ENCODE measurements around the gene NRTN. TPM values are rescaled to one million over a fixed set of nuclear protein-coding genes. Genes with fewer than 3 reads are reported as not detected.
A peak's percentile ranks its signal among the peaks of the same experiment; 100 is the strongest.

The NRTN gene
- total RNA-seq, 4 donors from 2014 or later = 1.1 to 3.8 (median 1.4) TPM

DNA sequence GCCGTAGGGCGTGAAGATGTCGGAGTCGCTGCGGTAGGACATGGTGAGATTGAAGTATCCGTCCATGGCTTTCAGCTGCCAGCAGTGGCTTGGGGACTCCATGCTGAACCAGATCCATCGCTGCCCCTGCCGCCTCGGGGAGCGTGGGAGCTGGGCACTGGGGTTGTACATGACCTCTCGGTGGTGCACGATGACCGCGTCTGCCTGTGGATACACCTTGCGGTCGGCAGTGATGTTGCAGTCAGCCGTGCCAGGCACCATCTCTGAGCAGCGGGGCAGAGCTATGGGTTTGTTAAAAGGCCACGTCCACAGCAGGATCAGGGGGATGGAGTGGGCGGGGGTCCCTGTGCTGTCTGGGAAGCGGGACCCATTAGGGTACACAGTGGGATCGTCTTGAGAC is 27.2 kb downstream of the NRTN start:
- Histone ChIP-seq H3K4me1 (peaks cover 11 to 31% (median 16%) of the 10 kb centered on the region in 3 donors), H3K27ac (no peak overlapping the region), H3K4me3 (no peak overlapping the region), H3K9me3 (no peaks in the 10 kb centered on the region), H3K27me3 (peaks cover 0 to 28% (median 0%) of the 10 kb centered on the region in 4 donors), H3K36me3 (peaks cover 0 to 42% (median 0%) of the 10 kb centered on the region in 3 donors)
- no peak for DNase-seq
- intact Hi-C loops (cut with DNase I) = no loop called here
- WGBS, 2 donors = 85 to 98% methylated on average over 7 to 8 of the region's 22 CpGs
- TF ChIP-seq, protein P1, sequence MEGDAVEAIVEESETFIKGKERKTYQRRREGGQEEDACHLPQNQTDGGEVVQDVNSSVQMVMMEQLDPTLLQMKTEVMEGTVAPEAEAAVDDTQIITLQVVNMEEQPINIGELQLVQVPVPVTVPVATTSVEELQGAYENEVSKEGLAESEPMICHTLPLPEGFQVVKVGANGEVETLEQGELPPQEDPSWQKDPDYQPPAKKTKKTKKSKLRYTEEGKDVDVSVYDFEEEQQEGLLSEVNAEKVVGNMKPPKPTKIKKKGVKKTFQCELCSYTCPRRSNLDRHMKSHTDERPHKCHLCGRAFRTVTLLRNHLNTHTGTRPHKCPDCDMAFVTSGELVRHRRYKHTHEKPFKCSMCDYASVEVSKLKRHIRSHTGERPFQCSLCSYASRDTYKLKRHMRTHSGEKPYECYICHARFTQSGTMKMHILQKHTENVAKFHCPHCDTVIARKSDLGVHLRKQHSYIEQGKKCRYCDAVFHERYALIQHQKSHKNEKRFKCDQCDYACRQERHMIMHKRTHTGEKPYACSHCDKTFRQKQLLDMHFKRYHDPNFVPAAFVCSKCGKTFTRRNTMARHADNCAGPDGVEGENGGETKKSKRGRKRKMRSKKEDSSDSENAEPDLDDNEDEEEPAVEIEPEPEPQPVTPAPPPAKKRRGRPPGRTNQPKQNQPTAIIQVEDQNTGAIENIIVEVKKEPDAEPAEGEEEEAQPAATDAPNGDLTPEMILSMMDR (IDR thresholded peaks at IDR 0.05) = no peak
- no peak for TF ChIP-seq POLR2A (IDR thresholded peaks at IDR 0.05)

DNA sequence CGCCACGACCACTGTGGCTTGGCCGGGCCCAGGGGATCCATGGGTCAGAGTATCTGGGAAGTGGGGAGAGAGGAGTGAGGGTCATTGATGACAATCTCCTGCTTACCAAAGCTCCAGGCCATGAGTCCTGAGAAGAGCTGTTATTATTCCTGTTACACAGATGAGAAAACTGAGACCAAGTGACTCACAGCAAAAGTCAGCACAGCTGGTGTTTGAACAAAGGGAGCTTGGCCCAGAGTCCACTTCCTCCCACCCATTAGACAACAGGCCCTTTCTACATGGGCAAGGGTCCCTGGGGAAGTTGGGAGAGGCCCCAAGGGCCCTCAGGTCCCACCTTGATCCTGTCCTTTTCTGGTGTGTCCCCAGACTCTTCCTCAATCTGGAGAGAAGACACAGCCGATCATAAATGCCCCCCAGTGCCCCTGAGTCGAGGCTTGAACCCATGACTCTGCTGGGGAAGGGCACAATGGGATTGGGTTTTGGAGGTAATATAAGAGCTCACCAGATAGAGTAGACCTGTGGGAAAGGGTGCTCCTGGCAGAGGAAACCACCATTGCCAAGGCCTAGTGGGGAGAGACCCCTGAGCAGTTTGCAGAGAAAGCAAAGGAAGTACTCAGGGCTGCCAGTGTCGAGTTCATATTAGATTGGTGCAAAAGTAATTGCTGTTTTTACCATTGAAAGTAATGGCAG is 27.8 kb downstream of the NRTN start:
- intact Hi-C loops (cut with DNase I) = no loop called here

DNA sequence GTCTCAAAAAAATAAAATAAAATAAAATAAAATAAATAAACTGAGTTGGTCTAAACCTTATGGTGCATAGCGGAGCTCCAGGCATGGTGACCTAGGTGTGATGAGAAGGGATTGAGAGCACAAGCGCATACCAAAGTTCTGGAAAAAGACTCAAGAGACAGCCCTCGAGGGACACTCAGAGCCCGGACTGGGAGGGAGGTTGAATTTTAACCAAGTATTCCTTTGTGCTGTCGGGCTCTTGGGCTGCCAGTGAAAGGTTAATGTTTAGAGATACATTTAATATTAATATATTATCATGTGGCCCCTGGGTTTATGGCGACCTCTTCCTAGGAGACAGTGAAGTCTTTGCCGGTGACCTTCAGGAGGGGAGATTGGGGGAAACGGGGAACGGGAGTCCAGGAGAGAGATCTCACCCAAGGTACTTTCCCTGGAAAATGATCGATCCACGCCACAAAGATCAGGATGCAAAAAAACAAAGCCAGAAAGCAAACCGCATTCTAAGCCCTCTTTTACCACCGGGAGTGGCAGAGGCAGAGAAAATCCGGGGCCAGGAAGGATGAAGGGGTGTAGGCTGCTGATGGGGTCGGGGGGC is 33.0 kb downstream of the NRTN start:
- peaks cover 0 to 31% (median 7%) of the 10 kb centered on the region in 3 donors for H3K4me1 ChIP-seq
- TF ChIP-seq POLR2A (IDR thresholded peaks at IDR 0.05) = no peak
- TF ChIP-seq, protein P1 (IDR thresholded peaks at IDR 0.05) = no peak
- 47 to 50% methylated on average over 12 to 15 of the region's 15 CpGs for WGBS, 2 donors
- peak overlapping the region; percentile 27 to 50 (median 48) for H3K4me3 ChIP-seq
- H3K27ac ChIP-seq = peak overlapping the region; percentile 71 to 85 (median 77)
- H3K9me3 ChIP-seq = no peaks in the 10 kb centered on the region
- intact Hi-C loops (cut with DNase I) = no loop called here
- no peak for DNase-seq
- H3K36me3 ChIP-seq = peaks cover 0 to 24% (median 0%) of the 10 kb centered on the region in 3 donors
- no peaks in the 10 kb centered on the region for H3K27me3 ChIP-seq

More for the DNA sequence above, 27.8 kb downstream of the NRTN start:
- Histone ChIP-seq H3K36me3 (peaks cover 0 to 42% (median 0%) of the 10 kb centered on the region in 3 donors), H3K27me3 (peaks cover 0 to 28% (median 0%) of the 10 kb centered on the region in 4 donors), H3K27ac (no peak overlapping the region), H3K4me1 (peaks cover 9 to 25% (median 10%) of the 10 kb centered on the region in 3 donors), H3K4me3 (no peak overlapping the region), H3K9me3 (no peaks in the 10 kb centered on the region)
- TF ChIP-seq, protein P1 (IDR thresholded peaks at IDR 0.05) = no peak
- no peak for TF ChIP-seq POLR2A (IDR thresholded peaks at IDR 0.05)
- 81 to 89% methylated on average over 3 to 6 of the region's 6 CpGs for WGBS, 2 donors
- DNase-seq = no peak

DNA sequence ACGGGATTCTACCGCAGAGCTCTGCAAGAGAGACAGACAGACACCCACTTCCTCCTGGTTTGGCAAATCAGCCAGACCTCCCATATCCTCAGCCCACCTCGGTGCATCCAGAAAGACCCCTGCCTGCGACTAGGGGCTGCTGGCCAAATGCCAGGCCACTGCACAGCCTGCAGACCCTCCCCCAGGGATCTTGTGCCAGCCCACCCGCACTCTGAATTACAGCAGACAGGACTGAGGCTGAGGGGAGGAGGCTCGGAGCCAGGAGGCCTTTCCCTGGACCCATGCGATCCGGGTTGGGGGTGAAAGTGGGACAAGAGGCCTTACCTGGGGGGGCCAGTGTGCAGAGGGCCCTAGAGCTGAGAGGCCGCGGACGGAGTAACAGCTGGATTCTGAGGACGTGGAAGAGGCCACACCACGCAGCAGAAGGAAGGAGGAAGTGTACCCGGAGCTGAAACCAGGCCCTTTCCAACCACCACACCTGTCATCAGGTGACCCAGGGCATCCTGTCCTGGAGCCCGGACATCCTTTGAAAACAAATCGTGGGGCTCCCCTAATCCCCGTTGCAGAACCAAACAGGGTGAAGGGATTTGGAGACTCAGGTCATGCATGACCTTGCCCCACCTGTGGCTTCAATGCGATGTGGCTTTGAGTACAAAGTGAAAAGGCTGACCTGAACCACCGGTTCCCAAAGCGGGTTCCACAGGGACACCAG is 33.6 kb downstream of the NRTN start:
- Histone ChIP-seq H3K27me3 (no peaks in the 10 kb centered on the region), H3K36me3 (peaks cover 0 to 26% (median 0%) of the 10 kb centered on the region in 3 donors), H3K4me3 (peak overlapping the region; percentile 27 to 50 (median 48)), H3K4me1 (peaks cover 0 to 31% (median 7%) of the 10 kb centered on the region in 3 donors), H3K27ac (peak overlapping the region; percentile 71 to 85 (median 77)), H3K9me3 (no peaks in the 10 kb centered on the region)
- TF ChIP-seq POLR2A (IDR thresholded peaks at IDR 0.05) = no peak
- TF ChIP-seq, protein P1 (IDR thresholded peaks at IDR 0.05) = no peak
- WGBS, 2 donors = 52 to 53% methylated on average over 12 to 18 of the region's 20 CpGs
- DNase-seq = no peak
- intact Hi-C loops (cut with DNase I) = no loop called here

Data from esophagus squamous epithelium (tissue), 5 donors.